ENCODE results near the gene RUNDC1. TPM values are rescaled to one million over a fixed set of nuclear protein-coding genes. Genes with fewer than 3 reads are reported as not detected.

The RUNDC1 gene
- total RNA-seq, 1 donor from 2014 or later, result 10.2 TPM

DNA sequence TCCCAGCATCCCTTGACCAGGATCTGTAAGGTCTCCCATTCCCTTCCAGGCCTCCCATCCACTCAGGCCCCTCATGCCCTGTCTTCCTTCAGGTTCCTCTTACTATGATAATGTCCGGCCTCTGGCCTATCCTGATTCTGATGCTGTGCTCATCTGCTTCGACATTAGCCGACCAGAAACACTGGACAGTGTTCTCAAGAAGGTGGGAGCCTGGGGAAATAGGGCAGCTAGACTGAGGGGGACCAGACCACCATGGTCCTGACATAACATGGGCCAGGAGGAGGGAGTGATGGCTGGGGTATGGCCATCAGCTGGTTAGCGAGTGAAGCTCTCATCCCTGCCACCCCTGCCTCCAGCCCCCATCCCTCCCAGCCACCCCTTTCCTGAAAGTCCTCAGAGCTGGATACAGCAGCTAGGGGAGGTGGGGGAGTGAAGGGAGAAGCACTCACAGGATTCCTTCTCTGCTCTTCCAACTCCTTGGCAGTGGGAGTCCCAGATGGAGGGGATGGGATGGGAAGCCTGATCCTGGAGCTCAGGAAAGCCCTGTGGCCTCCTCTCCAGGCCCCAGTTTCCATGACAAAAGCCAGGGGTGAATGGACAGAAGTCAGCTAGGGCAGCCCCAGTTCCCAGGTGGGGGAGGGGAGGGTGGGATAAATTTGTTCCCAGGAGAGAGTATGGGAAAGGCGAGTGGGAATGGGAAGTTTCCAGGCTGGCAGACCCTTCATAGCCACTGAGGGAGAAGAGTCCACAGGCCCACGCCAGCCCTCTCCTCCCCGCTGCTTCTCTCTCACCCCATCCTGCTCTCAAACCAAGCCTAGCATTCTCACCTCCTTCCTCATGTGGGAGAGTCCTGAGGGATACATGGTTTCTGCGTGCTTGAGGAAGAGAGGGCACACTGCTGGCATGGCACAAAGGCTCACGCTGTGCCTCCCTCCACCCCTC is 47.0 kb downstream of the RUNDC1 start:
- DNase-seq (ENCODE audit: low spot score in 2 of 2), result no peak
- Histone ChIP-seq H3K4me1 (peaks cover 0 to 8% of the 10 kb centered on the region in 2 donors), H3K27me3 (no peaks in the 10 kb centered on the region), H3K9me3 (no peaks in the 10 kb centered on the region), H3K4me3 (no peak overlapping the region), H3K36me3 (no peaks in the 10 kb centered on the region), H3K27ac (no peak overlapping the region)
- intact Hi-C loops (cut with DNase I), result loop anchor here (10.0 kb wide), 1 partner anchor 457 kb away; the partner anchor contains the start of gene DHX8
- TF ChIP-seq, protein P1, sequence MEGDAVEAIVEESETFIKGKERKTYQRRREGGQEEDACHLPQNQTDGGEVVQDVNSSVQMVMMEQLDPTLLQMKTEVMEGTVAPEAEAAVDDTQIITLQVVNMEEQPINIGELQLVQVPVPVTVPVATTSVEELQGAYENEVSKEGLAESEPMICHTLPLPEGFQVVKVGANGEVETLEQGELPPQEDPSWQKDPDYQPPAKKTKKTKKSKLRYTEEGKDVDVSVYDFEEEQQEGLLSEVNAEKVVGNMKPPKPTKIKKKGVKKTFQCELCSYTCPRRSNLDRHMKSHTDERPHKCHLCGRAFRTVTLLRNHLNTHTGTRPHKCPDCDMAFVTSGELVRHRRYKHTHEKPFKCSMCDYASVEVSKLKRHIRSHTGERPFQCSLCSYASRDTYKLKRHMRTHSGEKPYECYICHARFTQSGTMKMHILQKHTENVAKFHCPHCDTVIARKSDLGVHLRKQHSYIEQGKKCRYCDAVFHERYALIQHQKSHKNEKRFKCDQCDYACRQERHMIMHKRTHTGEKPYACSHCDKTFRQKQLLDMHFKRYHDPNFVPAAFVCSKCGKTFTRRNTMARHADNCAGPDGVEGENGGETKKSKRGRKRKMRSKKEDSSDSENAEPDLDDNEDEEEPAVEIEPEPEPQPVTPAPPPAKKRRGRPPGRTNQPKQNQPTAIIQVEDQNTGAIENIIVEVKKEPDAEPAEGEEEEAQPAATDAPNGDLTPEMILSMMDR (IDR thresholded peaks at IDR 0.05), result no peak

DNA sequence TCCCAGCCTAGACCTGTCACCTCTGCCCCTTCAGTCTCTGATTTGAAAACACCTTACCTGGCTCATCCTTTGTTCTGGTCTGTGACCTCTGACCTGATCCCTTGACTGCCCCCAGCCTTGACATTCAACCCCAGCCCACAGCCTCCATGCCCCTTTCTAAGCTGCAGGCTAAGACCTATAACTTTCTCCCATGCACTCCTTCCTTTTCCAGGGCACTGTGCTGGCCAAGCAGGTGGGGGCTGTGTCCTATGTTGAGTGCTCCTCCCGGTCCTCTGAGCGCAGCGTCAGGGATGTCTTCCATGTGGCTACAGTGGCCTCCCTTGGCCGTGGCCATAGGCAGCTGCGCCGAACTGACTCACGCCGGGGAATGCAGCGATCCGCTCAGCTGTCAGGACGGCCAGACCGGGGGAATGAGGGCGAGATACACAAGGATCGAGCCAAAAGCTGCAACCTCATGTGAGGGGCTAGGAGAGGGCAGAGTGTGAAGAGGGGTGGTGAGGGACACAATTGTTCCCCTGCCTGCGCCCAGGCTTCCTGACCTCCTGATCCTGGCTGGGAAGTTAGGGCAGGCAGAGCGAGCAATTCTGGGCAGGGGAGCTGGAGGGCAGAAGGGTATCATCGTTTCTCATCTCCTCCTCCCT is 48.0 kb downstream of the RUNDC1 start:
- TF ChIP-seq, protein P1 (IDR thresholded peaks at IDR 0.05), result no peak
- Histone ChIP-seq H3K9me3 (no peaks in the 10 kb centered on the region), H3K36me3 (no peaks in the 10 kb centered on the region), H3K27ac (no peak overlapping the region), H3K27me3 (no peaks in the 10 kb centered on the region), H3K4me1 (peaks cover 0 to 4% of the 10 kb centered on the region in 2 donors), H3K4me3 (no peak overlapping the region)
- intact Hi-C loops (cut with DNase I), result loop anchor here (10.0 kb wide), 1 partner anchor 456 kb away; the partner anchor contains the start of gene DHX8
- DNase-seq (ENCODE audit: low spot score in 2 of 2), result no peak

DNA sequence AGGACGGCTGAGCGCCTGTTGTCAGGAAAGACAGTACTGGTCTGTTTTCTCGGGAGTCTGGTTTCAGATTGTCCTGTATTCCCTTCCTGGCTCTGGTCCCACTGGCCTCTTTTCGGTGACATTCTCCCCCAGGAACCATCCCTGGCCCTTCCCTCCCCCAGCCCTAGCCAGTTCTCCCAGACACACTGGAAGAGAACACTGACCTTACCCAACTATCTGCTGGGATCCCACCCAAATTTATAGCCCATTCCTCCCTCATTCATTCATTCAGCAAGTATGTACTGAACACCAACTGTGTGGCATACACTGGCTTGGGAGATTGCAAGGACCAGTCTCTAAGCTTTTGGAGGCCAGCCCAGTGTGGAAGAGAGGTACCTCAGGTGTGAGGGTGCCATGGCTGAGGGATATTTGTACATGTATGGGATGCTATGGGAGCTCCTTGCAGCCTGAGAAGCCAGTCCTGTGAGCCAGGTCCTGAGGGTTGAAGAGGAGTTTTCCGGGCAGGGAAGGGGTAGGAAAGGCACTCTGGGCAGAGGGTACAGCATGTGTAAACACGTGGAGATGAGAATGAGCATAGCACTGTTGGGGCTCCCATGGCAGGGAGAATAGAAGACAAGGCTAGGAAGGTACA is 49.9 kb downstream of the RUNDC1 start:
- intact Hi-C loops (cut with DNase I), result no loop called here
- no peak overlapping the region for H3K27ac ChIP-seq
- no peak for DNase-seq (ENCODE audit: low spot score in 2 of 2)
- TF ChIP-seq, protein P1 (IDR thresholded peaks at IDR 0.05), result no peak
- H3K4me3 ChIP-seq, result no peak overlapping the region
- no peaks in the 10 kb centered on the region for H3K27me3 ChIP-seq
- H3K4me1 ChIP-seq, result peaks cover 0 to 3% of the 10 kb centered on the region in 2 donors
- no peaks in the 10 kb centered on the region for H3K36me3 ChIP-seq
- no peaks in the 10 kb centered on the region for H3K9me3 ChIP-seq

DNA sequence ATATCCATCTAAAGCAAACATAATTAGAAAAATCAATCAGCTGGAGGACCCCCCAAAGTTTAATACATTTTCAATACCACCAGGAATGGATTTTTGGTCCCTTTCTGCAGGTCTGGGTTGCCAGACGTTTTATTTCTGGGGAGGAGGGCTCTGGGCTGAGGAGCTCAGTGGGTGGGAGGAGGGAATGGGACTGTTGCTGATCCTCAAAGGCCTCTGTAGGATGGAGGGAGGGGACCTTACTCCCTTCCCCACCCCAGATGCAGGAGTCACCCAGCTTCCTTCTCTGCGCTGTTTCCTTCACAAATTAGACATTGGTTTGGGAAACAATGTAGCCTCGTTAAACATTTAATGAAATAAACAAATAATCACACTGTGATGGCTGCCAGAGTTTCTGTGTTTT is 51.3 kb downstream of the RUNDC1 start:
- TF ChIP-seq, protein P1 (IDR thresholded peaks at IDR 0.05), result no peak
- DNase-seq (ENCODE audit: low spot score in 2 of 2), result no peak
- H3K36me3 ChIP-seq, result no peaks in the 10 kb centered on the region
- no peaks in the 10 kb centered on the region for H3K27me3 ChIP-seq
- no peaks in the 10 kb centered on the region for H3K9me3 ChIP-seq
- H3K27ac ChIP-seq, result no peak overlapping the region
- H3K4me1 ChIP-seq, result no peaks in the 10 kb centered on the region
- intact Hi-C loops (cut with DNase I), result no loop called here
- H3K4me3 ChIP-seq, result no peak overlapping the region

DNA sequence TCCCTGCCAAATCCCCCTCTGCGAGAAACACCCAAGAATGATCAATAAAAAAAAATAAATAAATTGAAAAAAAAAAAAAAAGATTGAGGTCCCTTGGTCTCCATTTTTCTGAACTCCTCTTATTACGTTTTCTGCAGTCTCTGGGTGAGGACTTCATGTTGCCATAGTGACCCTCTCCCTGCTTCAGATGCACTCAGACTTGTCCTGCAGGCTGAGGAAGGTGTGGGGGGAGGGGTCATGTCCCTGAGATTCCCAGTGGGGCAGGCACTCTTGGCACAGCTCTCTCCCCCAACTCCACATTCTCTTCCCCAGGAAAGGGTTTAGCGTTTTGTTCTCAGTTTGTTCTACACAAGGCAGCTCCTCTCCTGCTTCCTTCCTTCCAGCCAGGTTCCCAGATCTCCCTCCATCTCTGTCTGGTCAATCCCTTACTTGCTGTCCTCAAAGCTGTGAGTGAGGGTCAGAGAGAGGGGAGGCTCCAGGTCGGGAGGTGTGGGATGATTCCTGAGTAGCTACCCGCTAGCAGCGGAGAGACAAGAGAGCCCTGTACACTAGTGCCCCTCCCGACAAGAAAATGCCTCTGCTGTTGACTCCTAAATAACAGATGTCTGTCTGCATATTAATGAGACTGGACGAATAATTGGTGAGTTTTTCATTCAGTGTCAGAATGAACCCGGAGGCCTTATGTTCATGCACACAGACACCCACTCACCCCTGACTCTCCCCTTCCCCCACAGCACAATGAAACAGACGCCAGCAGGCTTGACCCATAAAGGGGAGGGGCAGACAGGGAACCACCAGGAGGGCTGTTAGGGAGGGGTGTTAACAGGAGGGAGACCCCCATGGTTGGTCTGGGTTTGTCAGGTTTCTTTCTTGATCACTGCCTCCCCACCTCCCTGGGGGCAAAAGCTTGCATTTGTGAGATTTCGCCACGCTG is 53.9 kb downstream of the RUNDC1 start:
- TF ChIP-seq, protein P1 (IDR thresholded peaks at IDR 0.05), result no peak
- no peaks in the 10 kb centered on the region for H3K9me3 ChIP-seq
- H3K27me3 ChIP-seq, result no peaks in the 10 kb centered on the region
- H3K36me3 ChIP-seq, result no peaks in the 10 kb centered on the region
- H3K27ac ChIP-seq, result no peak overlapping the region
- intact Hi-C loops (cut with DNase I), result no loop called here
- no peak for DNase-seq (ENCODE audit: low spot score in 2 of 2)
- no peak overlapping the region for H3K4me3 ChIP-seq
- H3K4me1 ChIP-seq, result no peaks in the 10 kb centered on the region
